ENCODE measurements around the gene AKAP10. TPM values are rescaled to one million over a fixed set of nuclear protein-coding genes. Genes with fewer than 3 reads are reported as not detected.

The AKAP10 gene
- total RNA-seq, 4 donors from 2014 or later: 18.7 to 36.8 (median 25.3) TPM

GRCh38 chr17:19904412-19904811, 73.2 kb downstream of the AKAP10 start:
- intact Hi-C loops (cut with DNase I; ENCODE audit: low total_unique reads) (no loop called here), in situ Hi-C loops (cut with MboI; ENCODE audit: low pct_ligation_motif_present in 1 of 4, low pct_unique_long_range_greater_than_20kb in 1 of 4, low sequenced_read_pairs in 3 of 4) (no loop called here)
- no peak for DNase-seq
- TF ChIP-seq EP300 (IDR thresholded peaks at IDR 0.05; ENCODE audit: low read depth) (no peak), POLR2AphosphoS5 (IDR thresholded peaks at IDR 0.05) (no peak), POLR2A (IDR thresholded peaks at IDR 0.05) (no peak)
- TF ChIP-seq, protein P1, sequence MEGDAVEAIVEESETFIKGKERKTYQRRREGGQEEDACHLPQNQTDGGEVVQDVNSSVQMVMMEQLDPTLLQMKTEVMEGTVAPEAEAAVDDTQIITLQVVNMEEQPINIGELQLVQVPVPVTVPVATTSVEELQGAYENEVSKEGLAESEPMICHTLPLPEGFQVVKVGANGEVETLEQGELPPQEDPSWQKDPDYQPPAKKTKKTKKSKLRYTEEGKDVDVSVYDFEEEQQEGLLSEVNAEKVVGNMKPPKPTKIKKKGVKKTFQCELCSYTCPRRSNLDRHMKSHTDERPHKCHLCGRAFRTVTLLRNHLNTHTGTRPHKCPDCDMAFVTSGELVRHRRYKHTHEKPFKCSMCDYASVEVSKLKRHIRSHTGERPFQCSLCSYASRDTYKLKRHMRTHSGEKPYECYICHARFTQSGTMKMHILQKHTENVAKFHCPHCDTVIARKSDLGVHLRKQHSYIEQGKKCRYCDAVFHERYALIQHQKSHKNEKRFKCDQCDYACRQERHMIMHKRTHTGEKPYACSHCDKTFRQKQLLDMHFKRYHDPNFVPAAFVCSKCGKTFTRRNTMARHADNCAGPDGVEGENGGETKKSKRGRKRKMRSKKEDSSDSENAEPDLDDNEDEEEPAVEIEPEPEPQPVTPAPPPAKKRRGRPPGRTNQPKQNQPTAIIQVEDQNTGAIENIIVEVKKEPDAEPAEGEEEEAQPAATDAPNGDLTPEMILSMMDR (IDR thresholded peaks at IDR 0.05): no peak
- Histone ChIP-seq H3K27ac (no peak overlapping the region), H3K27me3 (no peaks in the 10 kb centered on the region), H3K4me1 (peaks cover 0 to 10% (median 0%) of the 10 kb centered on the region in 4 donors), H3K4me3 (no peak overlapping the region), H3K9me3 (no peaks in the 10 kb centered on the region), H3K36me3 (peaks cover 0 to 41% (median 14%) of the 10 kb centered on the region in 4 donors)

DNA sequence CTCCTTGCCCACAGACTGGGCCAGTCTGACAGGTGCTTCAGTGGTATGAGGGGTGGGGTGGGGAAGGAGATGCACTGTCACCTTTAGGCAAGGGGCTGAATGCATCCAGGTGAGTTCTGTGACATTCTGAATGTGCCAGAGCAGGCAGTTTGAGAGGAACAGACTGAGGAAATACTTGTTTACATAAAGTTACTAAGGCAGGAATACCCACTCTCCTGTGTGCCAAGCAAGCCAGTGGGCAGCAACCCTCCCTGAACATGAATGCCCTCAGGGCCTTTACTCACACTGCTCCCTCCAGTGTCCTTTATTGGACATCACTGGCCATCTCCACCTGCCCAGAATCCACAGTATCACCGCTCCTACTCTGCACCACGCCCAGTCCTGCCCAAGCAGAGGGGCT, 76.8 kb downstream of the AKAP10 start:
- no peaks in the 10 kb centered on the region for H3K9me3 ChIP-seq
- H3K4me1 ChIP-seq: peaks cover 0 to 25% (median 8%) of the 10 kb centered on the region in 4 donors
- 96% methylated on average over 2 of the region's 2 CpGs; no CpG with 5 or more reads in 1 of the 2 donors for WGBS, 2 donors (ENCODE audit: low coverage in 1 of 2)
- no peak for DNase-seq
- no peaks in the 10 kb centered on the region for H3K27me3 ChIP-seq
- no peak overlapping the region for H3K27ac ChIP-seq
- TF ChIP-seq POLR2A (IDR thresholded peaks at IDR 0.05) (no peak), EP300 (IDR thresholded peaks at IDR 0.05; ENCODE audit: low read depth) (no peak), POLR2AphosphoS5 (IDR thresholded peaks at IDR 0.05) (no peak)
- TF ChIP-seq, protein P1 (IDR thresholded peaks at IDR 0.05): no peak
- intact Hi-C loops (cut with DNase I; ENCODE audit: low total_unique reads): no loop called here
- H3K4me3 ChIP-seq: no peak overlapping the region
- H3K36me3 ChIP-seq: peaks cover 0 to 19% (median 6%) of the 10 kb centered on the region in 4 donors
- in situ Hi-C loops (cut with MboI; ENCODE audit: low pct_ligation_motif_present in 1 of 4, low pct_unique_long_range_greater_than_20kb in 1 of 4, low sequenced_read_pairs in 3 of 4): no loop called here

DNA sequence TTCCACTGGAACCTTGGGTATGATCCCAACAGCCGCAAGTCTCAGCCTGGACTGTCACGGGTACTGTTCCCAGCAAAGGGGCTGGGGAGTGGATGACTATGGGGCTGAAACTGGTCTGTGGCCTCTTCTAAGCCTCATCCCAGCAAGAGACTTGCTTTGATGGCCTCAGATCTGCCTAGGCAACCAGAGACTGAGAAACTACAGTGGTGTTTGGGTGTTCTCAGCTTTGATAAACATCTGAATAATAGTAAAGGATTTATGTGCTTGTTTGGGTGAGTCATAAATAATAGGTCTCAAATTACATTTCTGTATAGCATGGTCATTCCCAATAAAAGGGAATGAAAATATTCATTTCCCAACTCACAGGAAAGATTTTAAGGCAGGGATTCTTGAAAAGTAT, 79.7 kb downstream of the AKAP10 start:
- no peaks in the 10 kb centered on the region for H3K9me3 ChIP-seq
- peaks cover 0 to 5% (median 0%) of the 10 kb centered on the region in 4 donors for H3K36me3 ChIP-seq
- peak overlapping the region in 2 of 4 donors; percentile 6 to 38 for H3K27ac ChIP-seq
- peaks cover 0 to 15% (median 8%) of the 10 kb centered on the region in 4 donors for H3K4me1 ChIP-seq
- H3K4me3 ChIP-seq: no peak overlapping the region
- H3K27me3 ChIP-seq: no peaks in the 10 kb centered on the region
- in situ Hi-C loops (cut with MboI; ENCODE audit: low pct_ligation_motif_present in 1 of 4, low pct_unique_long_range_greater_than_20kb in 1 of 4, low sequenced_read_pairs in 3 of 4): no loop called here
- DNase-seq: no peak
- intact Hi-C loops (cut with DNase I; ENCODE audit: low total_unique reads): no loop called here
- WGBS, 2 donors (ENCODE audit: low coverage in 1 of 2): 67 to 72% methylated on average over 1 to 2 of the region's 2 CpGs
- TF ChIP-seq, protein P1 (IDR thresholded peaks at IDR 0.05): no peak
- TF ChIP-seq POLR2AphosphoS5 (IDR thresholded peaks at IDR 0.05) (no peak), EP300 (IDR thresholded peaks at IDR 0.05; ENCODE audit: low read depth) (no peak), POLR2A (IDR thresholded peaks at IDR 0.05) (no peak)

DNA sequence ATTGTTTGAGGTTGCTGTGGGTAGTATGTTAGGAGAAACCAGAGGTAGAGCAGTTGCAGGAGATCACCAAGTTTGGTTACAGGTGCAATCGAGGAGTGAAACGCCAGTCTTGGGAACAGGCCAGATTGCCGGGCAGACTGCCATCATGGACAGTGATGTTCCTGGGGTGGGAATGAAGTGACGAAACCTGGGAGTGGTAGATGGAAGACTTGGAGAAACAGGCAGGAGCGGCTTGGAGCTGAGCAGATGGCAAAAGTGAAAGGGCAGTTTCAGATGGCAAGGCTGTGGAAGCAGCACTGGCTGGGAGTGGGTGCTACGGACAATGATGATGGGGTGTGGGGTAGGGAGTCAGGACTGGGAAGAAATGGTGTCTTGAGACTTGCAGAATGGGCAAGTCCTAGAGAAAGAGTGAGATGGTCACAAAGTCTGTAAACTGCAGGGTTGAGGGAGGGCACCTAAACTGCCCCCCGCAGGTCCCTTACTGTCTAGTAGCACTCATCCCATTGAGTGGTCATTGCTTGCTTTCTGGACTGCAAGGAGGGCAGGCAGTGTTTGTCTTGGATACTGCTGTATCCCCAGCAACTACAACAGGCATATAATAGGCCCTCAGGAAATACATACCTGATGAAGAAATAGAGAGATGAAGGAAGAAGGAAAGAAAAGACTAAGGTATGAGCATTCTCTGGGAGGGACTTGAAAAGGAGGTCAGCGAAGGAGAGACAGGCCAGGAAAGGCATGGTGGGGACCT, 80.4 kb downstream of the AKAP10 start:
- no peaks in the 10 kb centered on the region for H3K27me3 ChIP-seq
- H3K4me3 ChIP-seq: no peak overlapping the region
- peak; percentile 69 for DNase-seq
- TF ChIP-seq EP300 (IDR thresholded peaks at IDR 0.05; ENCODE audit: low read depth): no peak
- TF ChIP-seq, protein P1 (IDR thresholded peaks at IDR 0.05): no peak
- H3K4me1 ChIP-seq: peaks cover 0 to 15% (median 8%) of the 10 kb centered on the region in 4 donors
- peaks cover 0 to 5% (median 0%) of the 10 kb centered on the region in 4 donors for H3K36me3 ChIP-seq
- intact Hi-C loops (cut with DNase I; ENCODE audit: low total_unique reads): no loop called here
- in situ Hi-C loops (cut with MboI; ENCODE audit: low pct_ligation_motif_present in 1 of 4, low pct_unique_long_range_greater_than_20kb in 1 of 4, low sequenced_read_pairs in 3 of 4): no loop called here
- no peaks in the 10 kb centered on the region for H3K9me3 ChIP-seq
- H3K27ac ChIP-seq: peak overlapping the region in 2 of 4 donors; percentile 6 to 38
- WGBS, 2 donors (ENCODE audit: low coverage in 1 of 2): 53 to 58% methylated on average over 3 to 8 of the region's 8 CpGs
